ENCODE measurements around the gene CYB5R4.

Gene CYB5R4

GRCh38 chr6:83859410-83860358, at the start of gene CYB5R4:
Gene CYB5R4 (plus strand): TSS chr6:83859689. CDS start chr6:83859783, 94 bp downstream.
- peak within 1 kb of the TSS; percentile 99 for H3K4me3 Mint-ChIP-seq
- peak within 1 kb of the TSS; percentile 94 for H3K27ac Mint-ChIP-seq
- no peaks in the 10 kb centered on the region for H3K9me3 Mint-ChIP-seq
- ATAC-seq: peak; percentile 99
- peaks cover 14% of the 10 kb centered on the region for H3K36me3 Mint-ChIP-seq
- H3K4me1 Mint-ChIP-seq: peaks cover 37% of the 10 kb centered on the region
- H3K27me3 Mint-ChIP-seq: peaks cover 16% of the 10 kb centered on the region

GRCh38 chr6:83812595-83812994, 46.9 kb upstream of the CYB5R4 start:
- no peak for ATAC-seq
- Mint-ChIP-seq H3K4me3 (no peak overlapping the region), H3K9me3 (no peaks in the 10 kb centered on the region), H3K27ac (no peak overlapping the region), H3K27me3 (peaks cover 14% of the 10 kb centered on the region), H3K4me1 (no peaks in the 10 kb centered on the region), H3K36me3 (no peaks in the 10 kb centered on the region)

- Mint-ChIP-seq H3K27ac (no peak overlapping the region), H3K9me3 (no peaks in the 10 kb centered on the region), H3K4me3 (no peak overlapping the region), H3K27me3 (peaks cover 14% of the 10 kb centered on the region), H3K4me1 (no peaks in the 10 kb centered on the region), H3K36me3 (no peaks in the 10 kb centered on the region)
- no peak for ATAC-seq
These were observed 43.7 kb upstream of the CYB5R4 start for GRCh38 chr6:83815631-83816272.

- Mint-ChIP-seq H3K4me1 (no peaks in the 10 kb centered on the region), H3K27ac (no peak overlapping the region), H3K27me3 (no peaks in the 10 kb centered on the region), H3K4me3 (no peak overlapping the region), H3K9me3 (no peaks in the 10 kb centered on the region), H3K36me3 (no peaks in the 10 kb centered on the region)
- no peak for ATAC-seq
These were observed 36.8 kb upstream of the CYB5R4 start for GRCh38 chr6:83822629-83823169.

GRCh38 chr6:83824388-83824801, 35.1 kb upstream of the CYB5R4 start:
- Mint-ChIP-seq H3K36me3 (no peaks in the 10 kb centered on the region), H3K4me1 (no peaks in the 10 kb centered on the region), H3K27ac (no peak overlapping the region), H3K4me3 (no peak overlapping the region), H3K27me3 (no peaks in the 10 kb centered on the region), H3K9me3 (no peaks in the 10 kb centered on the region)
- no peak for ATAC-seq

GRCh38 chr6:83824831-83825230, 34.7 kb upstream of the CYB5R4 start:
- no peaks in the 10 kb centered on the region for H3K4me1 Mint-ChIP-seq
- H3K36me3 Mint-ChIP-seq: no peaks in the 10 kb centered on the region
- H3K4me3 Mint-ChIP-seq: no peak overlapping the region
- H3K27ac Mint-ChIP-seq: no peak overlapping the region
- no peak for ATAC-seq
- no peaks in the 10 kb centered on the region for H3K9me3 Mint-ChIP-seq
- no peaks in the 10 kb centered on the region for H3K27me3 Mint-ChIP-seq

- ATAC-seq: no peak
- Mint-ChIP-seq H3K4me3 (no peak overlapping the region), H3K9me3 (no peaks in the 10 kb centered on the region), H3K27me3 (peaks cover 8% of the 10 kb centered on the region), H3K4me1 (no peaks in the 10 kb centered on the region), H3K36me3 (no peaks in the 10 kb centered on the region), H3K27ac (no peak overlapping the region)
These were observed 32.4 kb upstream of the CYB5R4 start for GRCh38 chr6:83827050-83827449.

- H3K4me3 Mint-ChIP-seq: no peak overlapping the region
- H3K27ac Mint-ChIP-seq: no peak overlapping the region
- H3K27me3 Mint-ChIP-seq: peaks cover 26% of the 10 kb centered on the region
- H3K4me1 Mint-ChIP-seq: no peaks in the 10 kb centered on the region
- no peak for ATAC-seq
- peaks cover 20% of the 10 kb centered on the region for H3K9me3 Mint-ChIP-seq
- no peaks in the 10 kb centered on the region for H3K36me3 Mint-ChIP-seq
These were observed 20.8 kb upstream of the CYB5R4 start for GRCh38 chr6:83838727-83839126.

- Mint-ChIP-seq H3K36me3 (no peaks in the 10 kb centered on the region), H3K4me1 (no peaks in the 10 kb centered on the region), H3K27ac (no peak overlapping the region), H3K4me3 (no peak overlapping the region), H3K9me3 (peaks cover 11% of the 10 kb centered on the region), H3K27me3 (peaks cover 10% of the 10 kb centered on the region)
- no peak for ATAC-seq
These were observed 15.3 kb upstream of the CYB5R4 start for GRCh38 chr6:83844170-83844569.

GRCh38 chr6:83846291-83846690, 13.2 kb upstream of the CYB5R4 start:
- no peak overlapping the region for H3K4me3 Mint-ChIP-seq
- H3K27ac Mint-ChIP-seq: no peak overlapping the region
- ATAC-seq: no peak
- H3K9me3 Mint-ChIP-seq: peaks cover 4% of the 10 kb centered on the region
- H3K4me1 Mint-ChIP-seq: no peaks in the 10 kb centered on the region
- H3K36me3 Mint-ChIP-seq: no peaks in the 10 kb centered on the region
- H3K27me3 Mint-ChIP-seq: peaks cover 31% of the 10 kb centered on the region

- no peak overlapping the region for H3K27ac Mint-ChIP-seq
- peak; percentile 86 for ATAC-seq
- H3K9me3 Mint-ChIP-seq: peaks cover 2% of the 10 kb centered on the region
- H3K27me3 Mint-ChIP-seq: peaks cover 37% of the 10 kb centered on the region
- H3K4me1 Mint-ChIP-seq: no peaks in the 10 kb centered on the region
- H3K36me3 Mint-ChIP-seq: no peaks in the 10 kb centered on the region
- H3K4me3 Mint-ChIP-seq: no peak overlapping the region
These were observed 12.3 kb upstream of the CYB5R4 start for GRCh38 chr6:83847179-83847578.

GRCh38 chr6:83849127-83849526, 10.4 kb upstream of the CYB5R4 start:
- Mint-ChIP-seq H3K4me1 (peaks cover 12% of the 10 kb centered on the region), H3K9me3 (no peaks in the 10 kb centered on the region), H3K27ac (no peak overlapping the region), H3K27me3 (peaks cover 55% of the 10 kb centered on the region), H3K4me3 (no peak overlapping the region), H3K36me3 (no peaks in the 10 kb centered on the region)
- no peak for ATAC-seq

GRCh38 chr6:83849610-83850009, 9.9 kb upstream of the CYB5R4 start:
- no peak overlapping the region for H3K27ac Mint-ChIP-seq
- no peaks in the 10 kb centered on the region for H3K9me3 Mint-ChIP-seq
- ATAC-seq: no peak
- H3K4me3 Mint-ChIP-seq: no peak overlapping the region
- peaks cover 14% of the 10 kb centered on the region for H3K4me1 Mint-ChIP-seq
- no peaks in the 10 kb centered on the region for H3K36me3 Mint-ChIP-seq
- H3K27me3 Mint-ChIP-seq: peaks cover 60% of the 10 kb centered on the region

GRCh38 chr6:83852528-83853177, 6.8 kb upstream of the CYB5R4 start:
- Mint-ChIP-seq H3K9me3 (no peaks in the 10 kb centered on the region), H3K4me1 (peaks cover 14% of the 10 kb centered on the region), H3K4me3 (peak overlapping the region; percentile 81), H3K27ac (no peak overlapping the region), H3K36me3 (no peaks in the 10 kb centered on the region), H3K27me3 (peaks cover 77% of the 10 kb centered on the region)
- no peak for ATAC-seq

All from stimulated activated memory B cell treated with anti-CD40 and anti-IgM and Interleukin-4, amounts not matched to agents 10 μg/mL and 1 μg/mL and 100 μg/mL, for 72 hours (primary cell).